ENCODE measurements around the gene AKAP6. TPM values are rescaled to one million over a fixed set of nuclear protein-coding genes. Genes with fewer than 3 reads are reported as not detected.

Gene AKAP6
- total RNA-seq, 3 donors from 2014 or later: 1.1 to 9.1 (median 4.6) TPM

DNA sequence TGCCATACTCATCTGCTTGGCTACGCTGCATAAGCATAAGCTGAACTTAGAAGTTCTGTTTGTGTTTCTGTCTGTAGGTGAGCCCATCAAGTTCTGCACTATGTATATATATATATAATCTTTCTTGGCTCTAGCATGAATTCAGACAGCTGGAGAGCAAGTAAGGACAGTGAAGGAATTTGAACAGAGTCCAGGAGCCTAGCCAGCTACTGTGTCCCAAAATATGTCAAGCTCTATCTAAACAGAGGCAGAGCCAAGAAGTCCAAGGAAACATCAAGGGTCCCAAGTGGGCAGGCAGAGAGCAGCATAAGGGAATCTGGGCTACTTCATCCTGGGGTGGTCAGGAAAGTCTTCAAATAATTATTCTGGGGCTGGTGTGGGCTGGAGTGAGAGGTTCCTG is 491.1 kb downstream of the AKAP6 start:
- Histone ChIP-seq H3K4me3 (no peak overlapping the region), H3K27me3 (no peaks in the 10 kb centered on the region), H3K4me1 (no peaks in the 10 kb centered on the region), H3K27ac (no peak overlapping the region), H3K36me3 (no peaks in the 10 kb centered on the region), H3K9me3 (no peaks in the 10 kb centered on the region)
- no peak for DNase-seq (ENCODE audit: low spot score in 2 of 2)
- TF ChIP-seq, protein P1, sequence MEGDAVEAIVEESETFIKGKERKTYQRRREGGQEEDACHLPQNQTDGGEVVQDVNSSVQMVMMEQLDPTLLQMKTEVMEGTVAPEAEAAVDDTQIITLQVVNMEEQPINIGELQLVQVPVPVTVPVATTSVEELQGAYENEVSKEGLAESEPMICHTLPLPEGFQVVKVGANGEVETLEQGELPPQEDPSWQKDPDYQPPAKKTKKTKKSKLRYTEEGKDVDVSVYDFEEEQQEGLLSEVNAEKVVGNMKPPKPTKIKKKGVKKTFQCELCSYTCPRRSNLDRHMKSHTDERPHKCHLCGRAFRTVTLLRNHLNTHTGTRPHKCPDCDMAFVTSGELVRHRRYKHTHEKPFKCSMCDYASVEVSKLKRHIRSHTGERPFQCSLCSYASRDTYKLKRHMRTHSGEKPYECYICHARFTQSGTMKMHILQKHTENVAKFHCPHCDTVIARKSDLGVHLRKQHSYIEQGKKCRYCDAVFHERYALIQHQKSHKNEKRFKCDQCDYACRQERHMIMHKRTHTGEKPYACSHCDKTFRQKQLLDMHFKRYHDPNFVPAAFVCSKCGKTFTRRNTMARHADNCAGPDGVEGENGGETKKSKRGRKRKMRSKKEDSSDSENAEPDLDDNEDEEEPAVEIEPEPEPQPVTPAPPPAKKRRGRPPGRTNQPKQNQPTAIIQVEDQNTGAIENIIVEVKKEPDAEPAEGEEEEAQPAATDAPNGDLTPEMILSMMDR (IDR thresholded peaks at IDR 0.05): no peak
- no peak for TF ChIP-seq POLR2AphosphoS5 (IDR thresholded peaks at IDR 0.05)
- TF ChIP-seq POLR2A (IDR thresholded peaks at IDR 0.05): no peak
- intact Hi-C loops (cut with DNase I; ENCODE audit: low total_unique reads): loop anchor here (5.0 kb wide), 1 partner anchor 937 kb away; no protein-coding TSS in a partner anchor

GRCh38 chr14:32820682-32821081 is 491.6 kb downstream of the AKAP6 start:
- no peak overlapping the region for H3K27ac ChIP-seq
- H3K4me1 ChIP-seq: no peaks in the 10 kb centered on the region
- TF ChIP-seq, protein P1 (IDR thresholded peaks at IDR 0.05): no peak
- TF ChIP-seq POLR2AphosphoS5 (IDR thresholded peaks at IDR 0.05): no peak
- no peak for TF ChIP-seq POLR2A (IDR thresholded peaks at IDR 0.05)
- H3K4me3 ChIP-seq: no peak overlapping the region
- no peaks in the 10 kb centered on the region for H3K9me3 ChIP-seq
- no peak for DNase-seq (ENCODE audit: low spot score in 2 of 2)
- intact Hi-C loops (cut with DNase I; ENCODE audit: low total_unique reads): loop anchor here (5.0 kb wide), 1 partner anchor 937 kb away; no protein-coding TSS in a partner anchor
- H3K27me3 ChIP-seq: no peaks in the 10 kb centered on the region
- H3K36me3 ChIP-seq: no peaks in the 10 kb centered on the region

DNA sequence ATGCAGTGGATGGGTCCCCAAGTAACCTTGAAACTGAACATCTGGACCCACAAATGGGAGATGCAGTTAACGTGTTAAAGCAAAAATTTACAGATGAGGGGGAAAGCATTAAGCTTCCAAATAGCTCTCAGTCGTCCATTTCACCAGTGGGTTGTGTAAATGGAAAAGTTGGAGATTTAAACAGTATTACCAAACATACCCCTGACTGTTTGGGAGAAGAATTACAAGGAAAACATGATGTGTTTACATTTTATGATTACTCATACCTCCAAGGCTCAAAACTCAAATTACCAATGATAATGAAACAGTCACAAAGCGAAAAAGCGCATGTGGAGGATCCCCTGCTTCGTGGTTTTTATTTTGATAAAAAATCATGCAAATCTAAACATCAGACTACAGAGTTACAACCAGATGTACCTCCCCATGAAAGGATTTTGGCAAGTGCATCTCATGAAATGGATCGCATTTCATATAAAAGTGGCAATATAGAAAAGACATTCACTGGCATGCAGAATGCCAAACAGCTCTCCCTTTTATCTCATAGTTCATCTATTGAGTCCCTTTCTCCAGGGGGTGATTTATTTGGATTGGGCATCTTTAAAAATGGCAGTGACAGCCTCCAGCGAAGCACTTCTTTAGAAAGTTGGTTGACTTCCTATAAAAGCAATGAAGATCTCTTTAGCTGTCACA is 493.0 kb downstream of the AKAP6 start:
- TF ChIP-seq POLR2A (IDR thresholded peaks at IDR 0.05): no peak
- TF ChIP-seq, protein P1 (IDR thresholded peaks at IDR 0.05): no peak
- TF ChIP-seq POLR2AphosphoS5 (IDR thresholded peaks at IDR 0.05): no peak
- intact Hi-C loops (cut with DNase I; ENCODE audit: low total_unique reads): loop anchor here (5.0 kb wide), 1 partner anchor 935 kb away; no protein-coding TSS in a partner anchor
- H3K36me3 ChIP-seq: no peaks in the 10 kb centered on the region

DNA sequence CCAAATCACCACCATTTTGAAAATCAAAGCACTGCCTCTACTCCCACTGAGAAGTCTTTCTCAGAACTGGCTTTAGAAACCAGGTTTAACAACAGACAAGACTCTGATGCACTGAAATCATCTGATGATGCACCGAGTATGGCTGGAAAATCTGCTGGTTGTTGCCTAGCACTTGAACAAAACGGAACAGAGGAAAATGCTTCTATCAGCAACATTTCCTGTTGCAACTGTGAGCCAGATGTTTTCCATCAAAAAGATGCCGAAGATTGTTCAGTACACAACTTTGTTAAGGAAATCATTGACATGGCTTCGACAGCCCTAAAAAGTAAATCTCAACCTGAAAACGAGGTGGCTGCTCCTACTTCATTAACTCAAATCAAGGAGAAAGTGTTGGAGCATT is 494.6 kb downstream of the AKAP6 start:
- H3K27ac ChIP-seq: no peak overlapping the region
- TF ChIP-seq POLR2AphosphoS5 (IDR thresholded peaks at IDR 0.05) (no peak), POLR2A (IDR thresholded peaks at IDR 0.05) (no peak)
- TF ChIP-seq, protein P1 (IDR thresholded peaks at IDR 0.05): no peak
- H3K9me3 ChIP-seq: no peaks in the 10 kb centered on the region
- no peak overlapping the region for H3K4me3 ChIP-seq
- no peaks in the 10 kb centered on the region for H3K36me3 ChIP-seq
- no peak for DNase-seq (ENCODE audit: low spot score in 2 of 2)
- intact Hi-C loops (cut with DNase I; ENCODE audit: low total_unique reads): loop anchor here (5.0 kb wide), 1 partner anchor 934 kb away; no protein-coding TSS in a partner anchor
- no peaks in the 10 kb centered on the region for H3K4me1 ChIP-seq
- H3K27me3 ChIP-seq: no peaks in the 10 kb centered on the region

More for the DNA sequence above, 493.0 kb downstream of the AKAP6 start:
- DNase-seq (ENCODE audit: low spot score in 2 of 2): no peak
- Histone ChIP-seq H3K27me3 (no peaks in the 10 kb centered on the region), H3K27ac (no peak overlapping the region), H3K4me1 (no peaks in the 10 kb centered on the region), H3K4me3 (no peak overlapping the region), H3K9me3 (no peaks in the 10 kb centered on the region)

- intact Hi-C loops (cut with DNase I; ENCODE audit: low total_unique reads): loop anchor here (5.0 kb wide), 1 partner anchor 933 kb away; no protein-coding TSS in a partner anchor
- no peaks in the 10 kb centered on the region for H3K27me3 ChIP-seq
- TF ChIP-seq POLR2A (IDR thresholded peaks at IDR 0.05) (no peak), POLR2AphosphoS5 (IDR thresholded peaks at IDR 0.05) (no peak)
- TF ChIP-seq, protein P1 (IDR thresholded peaks at IDR 0.05): no peak
Measured at GRCh38 chr14:32824195-32824594, 495.1 kb downstream of the AKAP6 start.

More at GRCh38 chr14:32824195-32824594, 495.1 kb downstream of the AKAP6 start:
- H3K27ac ChIP-seq: no peak overlapping the region
- no peaks in the 10 kb centered on the region for H3K9me3 ChIP-seq
- DNase-seq (ENCODE audit: low spot score in 2 of 2): no peak
- H3K4me1 ChIP-seq: no peaks in the 10 kb centered on the region
- no peaks in the 10 kb centered on the region for H3K36me3 ChIP-seq
- H3K4me3 ChIP-seq: no peak overlapping the region
